BE2C (cell line): Measurements from ENCODE around the gene PIEZO1.

ENCODE experiments used
- DNase-seq: peaks from one replicate; pipeline ENCODE4 v3.0.0-alpha.2; 2020
- H3K27me3 ChIP-seq: fragments of 250-450 bp; sonication (Bioruptor Pico); 2 replicates; pipeline ENCODE4 v1.5.1; 2020; ENCODE audit warnings: mild to moderate bottlenecking
- H3K36me3 ChIP-seq: fragments of 250-450 bp; sonication (Bioruptor Pico); 2 replicates; pipeline ENCODE4 v1.5.1; 2020; ENCODE audit warnings: mild to moderate bottlenecking
- H3K4me1 ChIP-seq: fragments of 250-450 bp; sonication (Bioruptor Pico); 2 replicates; pipeline ENCODE4 v1.5.1; 2020
- H3K4me3 ChIP-seq: 2 replicates; pipeline ENCODE4 v1.5.1; 2011; ENCODE audit warnings: low read depth, low read length
- H3K9me3 ChIP-seq: fragments of 250-450 bp; sonication (Bioruptor Pico); 2 replicates; pipeline ENCODE4 v1.5.1; 2020
- CTCF ChIP-seq: IDR thresholded peaks from 2 replicates; pipeline ENCODE4 v1.5.1; 2012; ENCODE audit warnings: mild to moderate bottlenecking, low read depth, low read length

PIEZO1 gene

GRCh38 chr16:88754912-88755744 is 29.9 kb downstream of the PIEZO1 start:
- TF ChIP-seq CTCF = peak; percentile 51
- DNase-seq = no peak
- no peaks in the 10 kb centered on the region for H3K36me3 ChIP-seq

GRCh38 chr16:88754109-88754911 is 30.7 kb downstream of the PIEZO1 start:
- TF ChIP-seq CTCF = no peak
- Histone ChIP-seq H3K9me3 (no peaks in the 10 kb centered on the region), H3K36me3 (no peaks in the 10 kb centered on the region), H3K27me3 (no peaks in the 10 kb centered on the region), H3K4me3 (no peak overlapping the region), H3K4me1 (no peaks in the 10 kb centered on the region; the same call in 1 of the 2 replicates)
- DNase-seq = no peak

More at GRCh38 chr16:88754912-88755744, 29.9 kb downstream of the PIEZO1 start:
- Histone ChIP-seq H3K9me3 (no peaks in the 10 kb centered on the region), H3K4me1 (no peaks in the 10 kb centered on the region; the same call in none of the 2 replicates), H3K27me3 (no peaks in the 10 kb centered on the region), H3K4me3 (no peak overlapping the region)

- 0 out of 2 replicates have a peak, but pooled peaks have one; percentile 0 for TF ChIP-seq CTCF
- DNase-seq = no peak
- no peaks in the 10 kb centered on the region for H3K9me3 ChIP-seq
- H3K27me3 ChIP-seq = no peaks in the 10 kb centered on the region
- H3K36me3 ChIP-seq = no peaks in the 10 kb centered on the region
- no peaks in the 10 kb centered on the region; the same call in 1 of the 2 replicates for H3K4me1 ChIP-seq
- H3K4me3 ChIP-seq = no peak overlapping the region
Observed at GRCh38 chr16:88753602-88754001, 31.4 kb downstream of the PIEZO1 start.

- Histone ChIP-seq H3K36me3 (no peaks in the 10 kb centered on the region), H3K4me1 (no peaks in the 10 kb centered on the region; the same call in 1 of the 2 replicates), H3K27me3 (no peaks in the 10 kb centered on the region), H3K4me3 (no peak overlapping the region), H3K9me3 (no peaks in the 10 kb centered on the region)
- no peak for DNase-seq
- peak; percentile 9; the same call in 1 of the 2 replicates for TF ChIP-seq CTCF
Observed at GRCh38 chr16:88753191-88753590, 31.8 kb downstream of the PIEZO1 start.

GRCh38 chr16:88752386-88753002 is 32.5 kb downstream of the PIEZO1 start:
- Histone ChIP-seq H3K36me3 (no peaks in the 10 kb centered on the region), H3K9me3 (no peaks in the 10 kb centered on the region), H3K4me3 (no peak overlapping the region), H3K27me3 (no peaks in the 10 kb centered on the region), H3K4me1 (no peaks in the 10 kb centered on the region; the same call in 1 of the 2 replicates)
- TF ChIP-seq CTCF = no peak
- DNase-seq = no peak
